Stimulated activated CD8-positive, alpha-beta memory T cell treated with anti-CD3 and anti-CD28 coated beads, Interleukin-7, amount 100 ng/mL, for 4 hours (primary cell): ENCODE measurements around the gene XIRP2.

ENCODE experiments used
- DNase-seq, 2 donors: peaks; one replicate each; pipeline ENCODE4 v3.0.0-alpha.2; 2020; ENCODE audit warnings: low read depth in 2 of 2

XIRP2 gene

DNA sequence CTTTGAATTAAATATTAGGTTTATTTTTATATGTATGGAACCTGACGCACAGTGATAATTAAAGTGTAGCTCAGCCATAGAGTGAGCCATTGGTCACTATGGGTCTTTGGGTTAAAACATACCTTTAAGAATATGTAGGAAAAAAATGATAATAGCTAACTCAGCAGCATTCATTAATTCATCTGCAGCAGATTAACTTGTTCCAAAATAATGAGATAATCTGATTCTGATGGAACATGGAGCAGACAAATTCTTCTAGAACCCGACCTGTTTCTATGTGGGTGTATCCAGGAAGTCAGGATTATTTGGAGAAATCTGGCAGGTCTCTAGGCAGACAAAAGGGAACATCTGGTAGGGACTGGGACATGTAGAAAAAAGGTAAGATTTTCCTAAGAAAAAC is at the start of gene XIRP2:
Gene XIRP2 (plus strand): TSS at position 301 of the 400 bp plus-strand sequence. CDS start 15,003 bp downstream, outside the sequence.
- no peak for DNase-seq

GRCh38 chr2:166841152-166841551 is 47.1 kb upstream of the XIRP2 start:
- DNase-seq: no peak

GRCh38 chr2:166841679-166842078 is 46.6 kb upstream of the XIRP2 start:
- no peak for DNase-seq

DNA sequence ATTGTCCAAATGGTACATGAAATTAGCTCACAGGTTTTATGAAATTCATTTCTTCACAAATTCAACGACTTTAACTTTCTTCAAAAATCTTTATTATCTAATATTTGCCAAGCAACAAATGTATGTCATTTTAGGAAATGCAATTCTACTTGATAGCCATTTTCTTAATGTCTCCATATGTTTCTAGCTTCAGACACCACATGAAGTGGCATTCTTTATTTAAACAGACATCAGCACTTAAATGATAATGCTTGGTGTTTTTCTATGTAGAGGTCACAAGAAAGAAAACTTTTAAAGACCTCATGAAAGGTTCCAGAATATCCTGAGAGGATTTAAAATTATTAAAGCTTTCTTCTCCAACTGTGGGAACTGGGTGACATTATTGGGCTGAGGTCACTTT is 44.2 kb upstream of the XIRP2 start:
- DNase-seq: no peak

DNA sequence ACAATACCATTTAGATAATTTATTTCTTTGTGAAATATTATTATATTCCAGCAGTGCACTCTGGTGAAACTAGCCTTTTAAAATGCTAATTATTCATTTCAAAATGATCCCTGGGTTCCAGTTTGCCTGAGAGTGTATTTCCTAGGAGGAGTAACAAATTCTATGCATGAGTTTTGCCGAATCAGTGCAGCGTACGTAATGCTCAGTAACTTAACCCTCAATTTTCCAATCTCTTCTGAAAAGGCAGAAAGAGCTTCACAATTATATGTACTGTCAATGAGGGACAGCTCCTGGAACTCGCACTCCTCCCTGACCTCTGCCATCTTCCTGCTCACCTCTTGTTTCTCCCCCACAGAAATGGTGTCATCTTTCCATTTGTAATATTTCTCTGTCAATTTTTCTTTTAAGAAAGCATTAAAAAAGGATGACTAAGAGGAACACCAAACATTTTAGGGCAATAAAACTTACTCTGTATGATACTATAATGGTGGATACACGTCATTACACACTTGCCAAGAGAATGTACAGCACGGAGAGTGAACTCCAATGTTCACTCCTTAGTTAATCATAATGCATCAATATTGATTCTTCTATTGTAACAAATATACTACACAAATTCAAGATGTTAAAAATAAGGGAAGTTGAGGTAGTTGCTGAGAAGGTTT is 25.7 kb upstream of the XIRP2 start:
- DNase-seq: no peak

GRCh38 chr2:166867874-166868514 is 20.3 kb upstream of the XIRP2 start:
- DNase-seq: no peak

DNA sequence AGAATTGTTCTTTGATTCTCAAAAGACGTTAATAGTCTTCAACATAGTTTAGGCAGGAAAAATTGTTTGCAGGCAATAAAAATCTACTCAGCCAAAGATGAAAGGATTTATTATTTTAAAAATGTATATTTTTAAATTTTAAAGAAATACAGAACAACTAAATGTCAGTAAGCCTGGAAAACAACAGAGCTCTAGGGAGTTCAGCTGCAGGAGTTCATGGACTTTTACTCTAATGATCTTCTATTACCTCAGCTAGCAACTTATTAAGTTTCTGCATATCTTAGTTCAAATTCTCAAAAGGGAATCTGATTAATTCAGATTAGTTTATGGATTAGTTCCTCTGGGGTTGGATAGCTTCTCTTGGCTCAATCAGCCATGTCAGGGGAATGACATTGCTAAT is 17.9 kb upstream of the XIRP2 start:
- DNase-seq: no peak

DNA sequence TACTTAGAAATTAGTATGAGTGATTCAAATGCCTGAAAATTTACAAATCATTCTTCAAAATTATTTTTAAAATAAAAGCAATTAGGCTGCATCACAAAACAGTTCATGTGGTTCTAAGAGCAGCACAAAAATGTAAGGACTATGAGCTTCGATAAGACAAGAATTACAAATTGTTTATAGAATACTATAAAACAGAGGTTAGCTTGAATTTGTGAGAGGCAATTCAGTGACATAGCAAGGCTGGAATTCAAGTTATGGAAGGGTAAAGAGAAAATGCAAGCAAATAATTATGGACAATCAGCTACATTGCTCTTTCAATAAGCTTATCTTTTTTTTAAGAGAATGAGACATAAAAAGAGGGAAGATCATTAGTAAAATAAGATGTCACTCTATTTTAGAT is 7.1 kb upstream of the XIRP2 start:
- no peak for DNase-seq

DNA sequence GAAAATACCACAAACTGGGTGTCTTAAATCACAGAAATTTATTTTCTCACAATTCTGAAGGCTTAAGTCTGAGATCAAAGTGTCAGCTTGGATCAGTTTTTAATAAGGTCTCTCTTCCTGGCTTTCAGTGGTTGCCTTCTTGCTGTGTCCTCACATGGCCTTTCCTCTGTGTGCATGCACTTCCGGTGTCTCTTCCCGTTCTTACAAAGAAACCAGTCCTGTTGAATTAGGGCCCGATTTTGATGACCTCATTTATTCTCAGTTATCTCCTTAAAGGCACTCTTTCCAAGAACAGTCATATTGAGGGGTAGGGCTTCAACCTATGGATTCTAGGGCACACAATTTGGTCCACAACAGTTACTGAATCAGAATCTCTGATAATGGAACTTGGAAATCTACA is 5.4 kb upstream of the XIRP2 start:
- no peak for DNase-seq

DNA sequence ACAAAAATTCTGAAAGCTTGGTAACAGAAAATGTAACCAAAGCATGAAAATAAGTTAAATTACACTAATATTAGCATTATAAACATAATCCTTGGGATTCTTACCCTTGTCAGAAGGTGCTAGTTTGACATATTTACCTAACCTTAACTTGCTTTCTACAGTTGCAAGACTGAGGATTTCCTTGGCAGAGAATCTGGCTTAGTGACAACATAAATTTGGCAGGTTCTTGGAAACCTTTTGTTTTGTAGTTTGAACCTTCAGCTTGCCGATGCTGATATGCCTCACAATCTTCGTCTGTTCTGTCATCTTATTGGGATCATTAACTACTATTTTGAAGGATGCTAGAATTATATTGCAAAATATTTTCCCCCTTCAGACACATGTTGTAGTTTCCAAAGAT is 3.4 kb downstream of the XIRP2 start:
- no peak for DNase-seq

- DNase-seq: no peak
These were observed 4.1 kb downstream of the XIRP2 start for GRCh38 chr2:166892397-166892796.

GRCh38 chr2:166895243-166895642 is 7.0 kb downstream of the XIRP2 start:
- no peak for DNase-seq

DNA sequence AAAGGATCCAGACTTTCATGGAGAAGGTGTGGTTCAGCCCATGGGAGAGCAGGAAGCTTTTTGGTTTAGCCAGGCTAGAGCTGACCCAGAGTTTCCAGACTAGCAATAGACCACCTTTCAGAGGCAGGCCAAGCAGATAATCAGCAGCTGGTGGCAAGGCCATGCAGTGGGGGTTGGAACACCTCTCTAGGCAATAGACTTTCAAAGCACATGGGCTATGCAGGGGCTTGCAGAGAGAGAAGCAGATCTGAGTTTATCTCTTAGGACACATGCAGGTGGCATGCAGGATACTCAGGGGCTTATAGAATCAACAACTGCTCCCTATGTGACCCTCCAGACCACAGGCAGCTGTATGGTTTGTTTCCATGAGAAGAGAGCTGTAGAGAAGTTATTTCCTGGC is 9.4 kb downstream of the XIRP2 start:
- DNase-seq: no peak

GRCh38 chr2:166899676-166900075 is 11.4 kb downstream of the XIRP2 start:
- no peak for DNase-seq

DNA sequence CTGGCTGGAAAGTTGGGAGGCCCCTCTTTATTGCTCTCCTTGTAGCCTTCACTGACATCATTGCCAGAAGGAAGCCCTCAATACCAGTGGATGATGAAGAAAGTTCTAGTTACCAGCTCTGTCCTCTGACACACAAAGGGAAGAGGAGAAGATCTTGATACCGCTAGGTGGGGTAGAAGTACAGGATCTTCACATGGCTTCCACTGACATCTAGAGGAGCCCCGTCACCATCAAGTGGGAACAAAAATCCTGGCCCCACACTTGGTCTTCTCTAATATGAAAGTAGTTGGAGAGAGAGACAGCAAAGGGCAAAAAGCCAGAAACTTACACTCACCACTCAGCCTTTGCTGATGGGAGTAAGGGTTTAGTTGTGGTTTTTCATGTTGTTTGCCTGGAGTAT is 12.4 kb downstream of the XIRP2 start:
- DNase-seq: no peak

DNA sequence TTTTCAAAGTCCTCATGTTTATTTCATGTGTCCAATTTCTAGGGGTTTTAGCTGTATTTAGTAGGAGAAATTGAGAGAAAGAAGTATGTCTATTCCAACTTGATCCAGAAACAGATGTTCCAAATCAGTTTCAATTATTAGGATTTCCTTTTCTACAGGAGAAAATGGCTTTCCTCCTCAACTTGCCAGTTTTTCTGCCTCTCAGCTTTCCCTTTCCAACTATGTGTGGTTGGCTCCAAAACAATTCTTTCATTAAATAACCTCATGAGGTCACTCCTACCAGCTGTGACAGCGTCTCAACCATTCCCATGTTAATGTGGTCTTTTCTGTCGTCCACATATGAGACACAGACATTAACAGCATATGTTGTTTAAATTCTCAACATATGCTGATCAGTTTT is 13.1 kb downstream of the XIRP2 start:
- DNase-seq: no peak

- DNase-seq: no peak
These were observed 28.7 kb downstream of the XIRP2 start for GRCh38 chr2:166916987-166917386.

GRCh38 chr2:166917415-166917814 is 29.1 kb downstream of the XIRP2 start:
- DNase-seq: no peak

DNA sequence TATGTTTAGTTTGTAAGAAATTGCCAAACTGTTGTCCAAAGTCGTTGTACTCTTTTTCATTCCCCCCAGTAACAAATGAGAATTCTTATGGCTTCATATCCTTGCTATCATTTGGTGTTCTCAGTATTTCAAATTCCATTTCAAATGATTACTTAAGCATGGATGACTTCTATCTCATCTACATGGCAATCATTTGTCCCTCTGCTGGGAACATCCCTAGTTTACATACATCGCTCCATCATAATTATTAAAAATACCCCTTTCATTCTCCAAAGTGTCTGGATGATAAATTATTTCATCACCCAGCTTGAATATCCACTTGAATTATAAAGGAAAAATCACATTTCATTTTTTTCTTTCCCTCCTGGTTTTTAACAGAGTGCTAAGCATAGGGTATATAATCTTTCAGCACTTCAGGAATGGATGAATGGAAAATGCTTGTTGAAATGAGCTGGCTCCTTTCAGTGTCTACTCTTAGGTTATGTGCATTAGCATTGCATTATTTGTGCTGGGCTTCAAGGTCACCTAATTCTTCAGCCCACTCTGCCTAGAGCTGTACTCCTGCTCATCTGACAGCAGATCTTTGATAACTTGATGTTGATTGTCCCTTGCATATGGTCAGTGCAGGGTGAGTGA is 33.1 kb downstream of the XIRP2 start:
- DNase-seq: no peak

DNA sequence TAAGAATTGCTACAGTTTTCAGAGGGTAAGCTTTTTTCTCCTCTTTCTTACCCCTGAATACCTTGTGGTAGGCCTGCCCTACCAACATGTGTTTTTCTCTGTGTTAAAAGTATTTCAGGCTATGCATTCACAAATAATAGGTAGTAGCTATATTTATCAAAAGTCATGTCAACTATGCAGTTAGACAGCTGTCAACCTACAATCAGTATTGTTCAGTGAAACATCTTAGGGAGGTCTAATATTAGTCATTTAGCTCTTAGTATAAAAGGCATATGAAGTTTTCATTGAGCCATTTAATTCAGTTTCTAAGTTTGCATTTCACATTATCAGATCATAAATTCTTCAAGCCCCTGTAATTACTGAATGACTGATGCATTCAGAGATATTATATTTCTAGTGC is 36.7 kb downstream of the XIRP2 start:
- DNase-seq: no peak

GRCh38 chr2:166926657-166927056 is 38.4 kb downstream of the XIRP2 start:
- DNase-seq: no peak

- DNase-seq: no peak
These were observed 43.8 kb downstream of the XIRP2 start for GRCh38 chr2:166932032-166932431.

DNA sequence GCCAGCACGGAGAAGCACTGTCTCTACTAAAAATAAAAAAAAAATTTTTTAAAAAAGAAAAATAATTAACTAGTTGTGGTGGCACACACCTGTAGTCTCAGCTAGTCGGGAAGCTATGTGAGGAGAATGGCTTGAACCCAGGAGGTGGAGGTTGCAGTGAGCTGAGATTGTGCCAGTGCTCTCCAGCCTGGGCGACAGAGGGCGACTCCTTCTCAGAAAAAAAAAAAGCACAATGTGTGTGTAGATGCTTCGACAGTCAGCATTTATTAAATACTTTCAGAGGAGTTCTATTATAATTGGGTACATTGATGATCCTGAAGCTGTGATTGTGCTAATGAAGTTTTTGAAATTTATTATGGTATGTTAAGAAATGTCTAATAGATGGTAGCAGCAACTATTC is 46.5 kb downstream of the XIRP2 start:
- no peak for DNase-seq
